HG03135 (cell line): ENCODE data around the gene MED13L.

Experiments used
- ATAC-seq: cut with Tn5 transposase; IDR thresholded peaks from one replicate; pipeline ENCODE4 v1.9.1; 2021; ENCODE audit warnings: mild to moderate bottlenecking, moderate library complexity; ENCODE audit not compliant: unreplicated experiment

Gene MED13L

DNA sequence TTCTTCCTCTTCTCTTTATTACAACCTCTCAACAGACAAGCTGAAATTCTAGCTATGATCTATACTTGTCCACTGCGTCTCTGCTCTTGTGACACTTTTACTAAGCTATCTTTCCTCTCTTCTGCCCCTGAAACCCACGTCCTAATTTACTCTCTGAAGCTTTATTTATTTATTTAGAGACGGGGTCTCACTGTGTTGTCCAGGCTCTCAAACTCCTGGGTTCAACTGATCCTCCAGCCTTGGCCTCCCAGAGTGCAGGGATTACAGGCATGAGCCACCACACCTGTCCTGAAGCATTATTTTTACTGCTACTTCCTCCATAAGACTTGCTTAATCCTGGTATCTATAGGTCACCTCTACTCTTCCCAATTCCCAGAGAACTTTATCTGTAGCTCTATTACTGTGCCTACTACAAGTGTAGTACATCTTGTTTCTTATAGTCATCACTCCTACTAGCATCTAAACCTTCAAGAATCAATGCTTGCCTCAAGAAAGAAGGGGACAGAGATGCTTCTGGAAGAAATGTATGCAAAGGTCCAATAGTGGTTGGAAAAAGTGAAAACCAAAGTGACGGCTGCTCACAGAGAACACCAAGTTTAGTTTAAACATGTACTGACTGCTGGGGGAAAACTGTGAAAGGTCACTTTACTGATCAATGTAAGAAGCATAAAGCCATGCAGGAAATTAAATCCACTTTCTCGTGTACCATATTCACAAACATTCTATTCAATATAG is 61.3 kb downstream of the MED13L start:
- ATAC-seq = no peak

- ATAC-seq = no peak
These were observed 62.5 kb downstream of the MED13L start for GRCh38 chr12:116215023-116215422.

DNA sequence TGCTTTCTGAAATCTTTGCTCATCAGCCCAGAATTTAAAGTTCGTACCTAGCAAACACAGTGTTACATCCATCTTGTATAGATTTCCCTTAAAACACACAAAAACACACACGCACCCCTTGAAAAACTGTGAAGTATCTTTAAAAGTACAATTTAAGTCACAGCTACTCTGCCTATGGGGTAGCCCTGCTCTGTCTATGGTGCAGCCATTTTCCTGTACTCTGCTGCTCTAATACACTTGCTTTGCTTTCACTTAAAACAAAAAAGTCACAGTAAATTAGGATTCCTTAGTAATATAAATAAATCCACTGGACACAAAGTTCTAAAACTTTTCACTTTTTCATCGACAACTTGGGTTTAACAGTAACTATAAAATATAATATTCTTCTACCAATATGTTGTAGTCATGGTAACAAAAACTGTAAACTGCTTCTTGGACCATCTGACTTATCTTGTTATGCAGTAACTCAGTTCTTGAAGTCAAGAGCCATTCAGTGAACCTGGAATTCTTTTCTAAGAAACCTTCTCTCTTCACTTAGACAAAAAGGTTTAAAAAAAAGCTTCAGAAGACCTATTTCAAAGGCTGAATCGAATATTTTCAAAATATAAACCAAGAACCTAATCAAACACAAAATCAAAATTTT is 63.5 kb downstream of the MED13L start:
- ATAC-seq = no peak

DNA sequence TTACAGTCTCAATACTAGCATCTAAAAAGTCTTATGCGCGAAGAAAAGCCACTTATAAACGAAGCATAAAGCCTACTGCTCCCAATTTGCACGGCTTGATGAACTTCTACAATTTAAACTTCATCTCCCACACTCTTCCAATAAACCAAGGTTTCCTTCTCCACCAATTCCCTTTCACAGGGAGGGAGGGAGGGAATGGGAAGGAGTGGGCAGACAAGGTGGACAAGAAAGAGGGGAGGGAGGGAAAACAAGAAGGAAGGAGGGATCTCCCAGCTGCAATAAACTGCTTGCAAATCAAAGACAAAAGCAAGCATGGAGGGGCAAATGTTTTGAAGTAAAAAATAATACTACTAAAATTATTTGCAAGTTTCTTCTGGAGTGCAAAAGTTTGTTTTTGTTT is 64.5 kb downstream of the MED13L start:
- ATAC-seq = no peak

DNA sequence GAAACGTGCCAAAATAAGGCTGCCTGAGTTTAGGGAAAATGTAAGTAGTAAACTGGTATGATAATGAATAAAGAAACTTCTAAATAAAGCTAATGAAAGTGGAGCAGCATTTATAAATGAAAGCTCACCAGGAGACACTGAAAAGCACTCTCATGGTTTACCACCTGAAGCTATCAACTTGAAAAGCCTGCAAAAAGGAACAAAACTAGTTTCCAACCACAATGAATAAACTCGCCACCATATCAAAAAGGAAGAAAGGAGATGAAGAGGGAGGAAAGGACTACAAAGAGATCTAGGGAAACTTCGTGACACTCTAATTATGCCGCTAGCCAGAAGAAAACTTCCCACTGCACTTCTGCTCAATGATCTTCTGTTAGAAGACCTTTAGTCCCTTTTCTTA is 66.7 kb downstream of the MED13L start:
- no peak for ATAC-seq

- ATAC-seq = no peak
These were observed 67.4 kb downstream of the MED13L start for GRCh38 chr12:116210131-116210530.

- no peak for ATAC-seq
These were observed 68.0 kb downstream of the MED13L start for GRCh38 chr12:116209503-116209902.

GRCh38 chr12:116207274-116207673 is 70.2 kb downstream of the MED13L start:
- no peak for ATAC-seq

GRCh38 chr12:116206828-116207227 is 70.7 kb downstream of the MED13L start:
- ATAC-seq = no peak

- ATAC-seq = no peak
These were observed 72.7 kb downstream of the MED13L start for GRCh38 chr12:116204785-116205184.

DNA sequence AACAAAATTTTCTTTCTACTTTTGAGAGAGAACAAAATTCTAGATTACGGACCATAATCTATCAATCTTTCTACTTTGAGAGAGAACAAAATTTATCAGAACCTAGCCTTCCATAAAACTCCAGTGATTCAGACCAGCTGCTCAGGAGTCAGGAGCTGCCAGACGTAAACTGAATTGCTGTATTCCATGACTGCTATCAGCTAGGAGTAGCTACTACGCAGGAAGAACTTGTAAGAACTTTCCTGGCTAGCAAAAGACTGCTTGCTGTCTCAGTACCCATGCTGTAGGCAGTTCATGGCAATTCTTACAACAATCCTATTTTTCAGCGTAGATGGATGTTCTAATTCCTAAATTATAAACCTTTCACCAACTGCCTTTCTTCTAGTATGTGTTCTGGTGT is 73.3 kb downstream of the MED13L start:
- no peak for ATAC-seq

GRCh38 chr12:116202940-116203339 is 74.6 kb downstream of the MED13L start:
- no peak for ATAC-seq

GRCh38 chr12:116202433-116202832 is 75.1 kb downstream of the MED13L start:
- ATAC-seq = no peak

GRCh38 chr12:116201908-116202307 is 75.6 kb downstream of the MED13L start:
- no peak for ATAC-seq

DNA sequence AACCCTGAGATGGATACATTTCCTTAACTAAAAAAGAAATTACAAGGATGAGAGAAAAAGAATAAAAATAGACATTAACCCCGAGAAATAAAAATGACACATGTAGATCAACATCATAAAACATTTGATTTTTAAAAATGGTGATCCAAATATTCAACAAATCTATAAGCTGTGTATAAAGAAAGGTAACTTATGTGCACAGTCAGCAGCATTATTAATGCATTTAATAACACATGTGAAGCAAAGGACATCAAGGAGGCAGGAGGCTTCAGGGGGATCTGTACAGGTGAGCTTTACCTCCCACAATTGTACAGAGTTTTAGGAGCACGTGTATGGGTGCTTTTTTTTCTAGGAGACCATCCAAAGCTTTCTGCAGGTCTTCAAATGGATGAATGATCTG is 76.1 kb downstream of the MED13L start:
- ATAC-seq = no peak

DNA sequence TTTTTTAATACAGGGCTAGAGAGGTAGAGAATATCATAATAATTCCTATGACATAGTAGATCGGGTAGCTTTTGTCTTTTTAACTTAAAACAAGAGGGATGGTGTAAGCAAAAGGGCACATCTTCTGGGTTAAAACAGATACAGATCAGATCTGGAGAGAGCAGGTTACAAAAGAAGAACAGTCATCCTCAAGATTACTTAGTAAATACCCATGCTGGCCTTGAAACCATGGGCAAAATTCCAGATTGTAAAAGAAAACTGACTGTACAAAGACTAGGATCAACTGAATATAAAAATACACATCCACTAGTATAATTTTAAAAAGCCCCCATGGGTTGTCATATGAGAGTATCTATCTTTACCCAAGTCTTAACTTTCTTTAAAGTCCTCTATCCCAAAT is 76.7 kb downstream of the MED13L start:
- ATAC-seq = no peak

DNA sequence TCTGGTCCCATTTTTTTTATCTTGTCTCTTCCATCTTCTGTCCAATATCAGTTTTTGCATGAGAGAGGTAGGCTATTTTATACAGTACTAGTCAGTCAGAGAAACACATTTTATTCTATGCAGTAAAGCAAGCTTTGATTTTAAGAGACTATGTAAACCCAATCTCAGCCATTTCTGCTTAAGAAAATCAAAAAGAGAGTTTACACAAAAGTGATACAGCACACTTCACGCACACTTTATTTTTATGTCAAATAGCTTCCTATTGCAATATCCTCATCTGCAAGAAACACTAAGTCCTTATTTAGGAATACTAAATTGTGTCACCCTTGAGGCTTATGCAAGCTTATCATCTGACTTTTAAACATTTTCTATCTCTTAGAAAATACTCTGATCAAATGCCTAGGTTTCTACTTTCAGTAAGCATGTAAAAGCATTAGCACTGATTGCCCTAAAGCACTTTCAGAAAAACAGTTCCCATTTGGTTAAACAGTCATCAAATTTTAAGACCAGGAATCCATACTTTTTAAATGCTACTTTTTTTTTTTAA is 78.3 kb downstream of the MED13L start:
- ATAC-seq = no peak

DNA sequence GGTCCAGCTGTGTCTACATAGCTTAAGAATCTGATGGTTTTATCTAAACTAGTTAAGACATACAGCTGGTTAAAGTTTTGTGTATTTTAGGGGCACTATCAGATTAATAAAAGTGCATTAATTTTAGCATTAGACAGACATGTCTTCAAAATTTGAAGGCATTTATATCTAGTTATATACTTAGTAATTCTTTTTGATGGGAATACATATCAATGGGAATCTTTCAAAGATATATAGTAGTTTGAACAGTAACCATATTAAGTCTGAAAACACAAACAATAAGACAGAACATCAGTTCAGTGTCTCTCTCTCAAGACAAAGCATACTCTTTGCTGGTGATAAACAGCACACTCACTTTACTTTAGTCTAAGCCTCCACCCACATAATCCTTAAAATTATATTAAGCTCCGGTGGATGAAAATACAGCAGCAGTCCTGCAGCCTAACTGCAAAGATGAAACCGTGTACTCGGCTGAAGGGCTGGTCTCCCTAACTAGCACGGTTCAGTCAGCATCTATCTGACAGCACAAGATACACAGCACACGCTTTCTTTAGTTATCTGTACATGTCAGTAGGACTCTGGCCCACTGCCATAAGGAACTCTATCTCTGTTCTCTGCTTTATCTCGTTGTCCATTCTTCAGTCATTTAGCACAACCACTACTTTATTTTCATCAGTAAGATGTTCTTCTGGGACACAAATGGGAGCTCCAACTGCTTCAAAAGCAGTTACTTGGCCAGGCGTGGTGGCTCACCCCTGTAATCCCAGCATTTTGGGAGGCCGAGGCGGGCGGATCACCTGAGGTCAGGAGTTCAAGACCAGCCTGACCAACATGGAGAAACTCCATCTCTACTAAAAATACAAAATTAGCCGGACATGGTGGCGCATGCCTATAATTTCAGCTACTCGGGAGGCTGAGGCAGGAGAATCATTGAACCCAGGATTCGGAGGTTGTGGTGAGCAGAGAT is 80.5 kb downstream of the MED13L start:
- no peak for ATAC-seq

DNA sequence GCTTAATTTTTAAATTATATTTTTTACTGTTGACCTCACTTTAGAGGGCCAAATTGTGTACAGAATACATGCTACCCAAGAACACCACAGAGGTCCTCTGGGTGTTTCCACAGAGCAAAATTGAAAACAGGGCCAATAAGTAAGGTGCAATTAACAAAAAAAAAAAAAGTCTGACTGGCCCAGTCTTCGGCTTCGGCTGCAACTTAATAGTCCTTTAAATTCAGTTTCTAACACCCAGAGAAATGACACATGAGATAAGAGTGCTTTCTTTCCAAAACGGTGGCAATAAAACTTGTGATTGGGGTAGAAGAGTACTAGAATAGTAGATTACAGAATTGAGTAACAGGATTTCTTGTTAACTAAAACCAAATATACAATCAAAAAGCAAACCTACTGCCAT is 81.3 kb downstream of the MED13L start:
- no peak for ATAC-seq

- peak; percentile 83 for ATAC-seq
These were observed 82.5 kb downstream of the MED13L start for GRCh38 chr12:116194935-116195431.

DNA sequence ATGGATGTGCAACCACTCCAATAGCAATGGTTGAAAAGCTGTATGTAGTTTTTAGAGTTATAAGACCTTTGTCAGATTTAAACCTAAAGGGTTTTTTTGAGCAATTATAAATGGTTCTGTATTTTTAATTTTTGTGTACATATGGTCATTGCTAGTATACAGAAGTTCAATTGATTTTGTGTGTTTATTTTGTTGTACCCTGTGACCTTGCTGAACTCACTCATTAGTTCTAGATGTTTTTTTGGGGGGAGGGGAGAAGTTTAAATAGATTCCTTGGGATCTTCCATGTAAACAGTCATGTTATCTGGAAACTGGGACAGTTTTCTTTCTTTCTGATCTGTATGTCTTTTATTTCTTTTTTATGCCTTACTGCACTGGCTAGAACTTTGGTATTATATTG is 87.8 kb downstream of the MED13L start:
- ATAC-seq = no peak
